HG02938 (cell line): ENCODE results near the gene TRERF1.
"Not testable (repeated sequence)": the region's sequence is repeated elsewhere in the genome, so short reads cannot be mapped to it uniquely, and the experiment has no call there.

Source experiments
- ATAC-seq: cut with Tn5 transposase; IDR thresholded peaks from one replicate; pipeline ENCODE4 v1.9.1; 2021; ENCODE audit warnings: mild to moderate bottlenecking, moderate library complexity; ENCODE audit not compliant: unreplicated experiment

TRERF1 gene

GRCh38 chr6:42202131-42202915 lies 249.4 kb downstream of the TRERF1 start:
- ATAC-seq: not testable (repeated sequence)

GRCh38 chr6:42201382-42201781 lies 250.3 kb downstream of the TRERF1 start:
- no peak for ATAC-seq

GRCh38 chr6:42200035-42200434 lies 251.7 kb downstream of the TRERF1 start:
- no peak for ATAC-seq

DNA sequence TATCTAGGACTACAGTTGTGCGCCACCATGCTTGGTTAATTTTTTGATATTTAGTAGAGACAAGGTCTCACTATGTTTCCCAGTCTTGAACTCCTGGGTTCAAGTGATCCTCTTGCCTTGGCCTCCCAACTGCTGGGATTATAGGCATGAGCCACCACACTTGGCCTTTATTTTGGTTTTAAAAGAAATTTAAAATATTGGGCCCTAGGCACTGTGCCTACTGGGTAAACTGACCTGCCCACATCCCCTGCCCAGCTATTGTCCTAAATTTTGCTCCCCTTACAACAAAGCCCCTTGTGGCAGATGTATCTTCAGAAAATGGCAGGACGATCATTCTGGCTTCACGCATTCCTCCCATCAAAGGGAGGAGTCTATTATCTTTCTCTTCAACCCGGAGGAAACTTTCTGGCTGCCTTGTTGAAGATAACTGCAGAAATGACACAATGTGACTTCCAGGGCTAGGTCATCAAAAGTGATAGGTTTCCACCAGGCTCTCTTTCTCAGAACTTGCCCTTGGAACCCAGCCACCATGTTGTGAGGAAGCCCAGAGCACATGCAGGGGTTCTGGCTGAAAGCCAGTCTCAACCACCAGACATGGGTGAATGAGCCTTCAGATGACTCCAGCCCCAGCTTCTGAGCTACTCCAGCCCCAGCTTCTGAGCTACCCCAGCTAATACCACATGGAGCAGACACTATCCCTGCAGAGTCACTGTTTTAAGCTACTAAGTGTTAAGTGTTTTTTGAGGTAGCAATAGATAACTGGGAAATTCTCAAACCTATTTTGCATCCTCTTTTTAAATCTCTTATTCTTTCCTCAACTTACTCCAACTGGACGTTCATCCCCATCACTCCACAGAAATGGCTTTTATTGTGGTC lies 252.4 kb downstream of the TRERF1 start:
- no peak for ATAC-seq

- ATAC-seq: no peak
Observed at GRCh38 chr6:42197555-42198362, 254.0 kb downstream of the TRERF1 start.

DNA sequence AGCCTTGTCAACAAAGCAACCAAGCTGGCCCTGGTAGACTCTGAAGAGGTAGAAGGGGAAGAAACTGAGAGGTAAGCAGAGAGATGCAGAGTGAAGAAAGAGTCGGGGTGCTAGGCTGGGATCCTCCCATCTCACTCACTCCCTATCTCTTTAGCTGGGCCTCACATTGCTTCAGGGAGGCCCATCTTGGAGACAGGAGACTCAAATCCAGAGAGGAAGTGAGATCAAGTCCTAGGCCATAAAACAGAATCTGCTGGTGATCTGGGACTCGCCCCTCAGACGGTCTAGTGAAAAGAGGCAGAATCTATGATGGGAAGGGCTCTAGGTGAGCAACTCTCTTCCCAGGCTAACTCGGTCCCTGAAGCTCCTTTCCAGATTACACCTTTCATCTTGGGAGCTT lies 256.3 kb downstream of the TRERF1 start:
- ATAC-seq: no peak

DNA sequence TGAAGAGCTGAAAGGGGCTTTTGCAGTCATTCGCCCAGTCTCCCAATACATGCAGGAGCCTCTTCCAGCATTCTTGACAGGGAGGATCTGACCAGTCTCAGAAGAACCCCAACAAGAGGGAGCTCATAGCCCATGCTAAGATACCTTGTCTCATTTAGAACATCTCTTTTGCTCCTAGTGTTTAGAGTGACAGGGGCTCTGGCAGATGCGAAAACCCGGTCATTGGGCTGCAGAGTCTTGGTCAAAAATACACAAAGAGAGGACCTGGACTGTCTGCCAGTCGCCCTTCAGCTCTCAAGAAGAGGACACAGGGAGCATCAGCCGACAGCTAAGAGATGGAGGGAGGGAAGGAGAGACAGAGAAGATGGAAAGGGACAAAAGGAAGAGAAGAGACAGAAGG lies 257.7 kb downstream of the TRERF1 start:
- ATAC-seq: no peak

DNA sequence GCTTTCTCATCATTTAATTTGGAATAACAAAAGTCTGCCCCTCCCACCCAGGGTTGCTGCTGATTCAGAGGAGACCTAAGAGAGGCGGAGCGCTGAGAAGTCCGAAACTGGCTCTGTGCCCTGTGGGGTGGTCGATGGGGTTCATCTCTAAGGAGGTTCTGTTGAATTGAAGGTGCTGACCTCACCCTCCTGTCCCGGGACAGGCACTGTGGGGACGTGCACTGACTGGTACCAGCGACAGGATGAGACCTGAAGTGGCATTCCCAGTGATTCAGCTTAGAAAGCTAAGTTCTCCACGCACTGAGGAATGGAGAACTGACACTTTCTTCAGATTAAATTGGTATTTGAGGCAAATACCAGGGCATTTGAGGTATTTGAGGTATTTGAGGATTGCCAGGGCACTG lies 258.2 kb downstream of the TRERF1 start:
- ATAC-seq: no peak

DNA sequence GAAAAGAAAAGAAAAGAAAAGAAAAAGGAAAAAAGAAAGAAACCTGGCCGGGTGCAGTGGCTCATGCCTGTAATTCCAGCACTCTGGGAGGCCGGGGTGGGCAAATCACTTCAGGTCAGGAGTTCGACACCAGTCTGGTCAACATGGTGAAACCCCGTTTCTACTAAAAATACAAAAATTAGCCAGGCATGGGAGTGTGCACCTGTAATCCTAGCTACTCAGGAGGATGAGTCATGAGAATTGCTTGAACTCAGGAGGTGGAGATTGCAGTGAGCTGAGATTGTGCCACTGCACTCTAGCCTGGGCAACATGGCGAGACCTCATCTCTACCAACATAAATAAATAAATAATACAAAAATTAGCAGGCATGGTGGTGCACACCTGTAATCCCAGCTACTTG lies 259.3 kb downstream of the TRERF1 start:
- ATAC-seq: not testable (repeated sequence)

DNA sequence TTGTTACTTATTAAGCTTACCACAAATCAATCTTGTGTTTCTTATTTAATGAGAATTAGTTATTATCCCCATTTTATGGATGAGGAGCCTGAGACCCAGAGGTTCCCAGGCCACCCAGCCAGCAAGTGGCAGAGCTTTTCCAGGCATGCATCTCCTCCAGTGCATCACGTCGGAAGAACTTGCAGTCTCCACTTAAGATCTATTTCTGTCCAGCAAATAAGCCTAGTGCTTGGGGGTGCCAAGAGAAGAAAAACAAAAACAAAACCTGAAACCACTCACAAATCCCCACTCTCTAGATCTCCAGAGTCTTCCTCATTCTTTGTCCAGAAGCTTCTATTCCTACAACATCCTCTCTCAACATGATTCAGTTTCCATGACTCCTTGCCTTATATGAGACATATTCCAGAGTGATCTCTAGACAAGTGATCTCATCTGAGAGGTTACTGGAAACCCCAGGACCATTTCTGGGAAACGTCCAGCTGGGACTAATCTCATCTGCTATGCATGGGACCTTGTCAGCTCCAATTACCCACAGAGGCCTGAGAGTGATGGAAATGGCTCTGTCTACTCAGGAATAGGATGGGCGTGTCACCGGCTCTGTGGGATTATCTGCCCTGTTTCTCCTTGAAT lies 261.1 kb downstream of the TRERF1 start:
- no peak for ATAC-seq

DNA sequence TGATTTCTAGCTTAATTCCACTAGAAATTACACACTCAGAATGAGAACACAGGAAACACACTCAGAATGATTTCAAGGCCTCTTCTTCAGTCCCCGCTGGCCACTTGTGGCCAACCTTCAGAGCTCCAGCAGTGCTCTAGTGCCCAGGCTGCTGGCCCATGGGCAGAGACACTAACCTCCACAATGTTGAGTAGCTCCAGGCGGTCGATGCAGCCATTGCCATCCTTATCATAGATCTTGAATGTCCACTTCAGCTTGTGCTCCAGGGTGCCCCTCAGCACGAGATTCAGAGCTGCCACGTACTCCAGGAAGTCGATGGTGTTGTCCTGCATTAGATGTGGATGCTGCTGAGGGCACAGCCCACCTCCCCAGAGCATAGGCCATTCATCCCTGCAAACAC lies 263.3 kb downstream of the TRERF1 start:
- no peak for ATAC-seq

DNA sequence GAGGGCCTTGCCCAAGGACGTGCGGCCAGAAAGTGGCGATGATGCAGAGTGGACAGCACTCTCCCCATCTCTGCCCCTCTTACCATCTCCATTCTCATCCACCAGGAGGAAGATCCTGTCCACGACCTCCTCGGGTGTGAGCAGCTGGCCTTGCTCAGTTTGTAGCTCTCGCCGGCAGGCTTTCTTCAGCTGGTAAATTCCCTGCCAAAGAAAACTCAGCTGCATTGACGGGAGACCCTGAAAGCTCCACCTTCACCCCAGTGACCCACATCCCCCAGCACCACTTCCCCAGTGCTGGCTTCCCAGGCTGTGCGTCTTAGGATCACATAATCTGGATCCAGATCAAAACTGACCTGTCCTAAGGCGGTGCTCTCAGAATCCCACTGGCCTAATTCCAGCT lies 266.1 kb downstream of the TRERF1 start:
- no peak for ATAC-seq

DNA sequence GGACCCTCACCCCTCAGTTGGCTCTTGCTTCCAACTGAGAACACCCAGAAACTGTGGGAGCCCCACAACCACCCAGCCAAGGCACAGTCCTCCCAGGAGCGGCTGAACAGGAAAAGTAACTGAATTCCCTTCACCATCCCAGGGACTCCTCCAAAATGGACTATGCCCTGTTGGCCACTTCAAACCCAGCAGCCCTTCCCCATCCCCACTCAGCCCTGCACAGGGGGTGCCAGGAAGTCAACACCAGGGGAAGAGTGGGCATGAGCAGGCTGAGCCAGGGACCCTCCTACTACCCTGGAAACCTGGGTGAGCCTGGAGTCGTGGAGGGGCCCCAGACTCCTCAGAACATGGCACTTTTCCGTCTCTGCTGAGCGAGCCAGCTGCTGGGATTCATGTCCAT lies 267.3 kb downstream of the TRERF1 start:
- no peak for ATAC-seq

- ATAC-seq: no peak
Observed at GRCh38 chr6:42182101-42182500, 269.6 kb downstream of the TRERF1 start.

GRCh38 chr6:42179945-42180313 lies 271.8 kb downstream of the TRERF1 start:
- no peak for ATAC-seq

- no peak for ATAC-seq
Observed at GRCh38 chr6:42179261-42179944, 272.3 kb downstream of the TRERF1 start.

DNA sequence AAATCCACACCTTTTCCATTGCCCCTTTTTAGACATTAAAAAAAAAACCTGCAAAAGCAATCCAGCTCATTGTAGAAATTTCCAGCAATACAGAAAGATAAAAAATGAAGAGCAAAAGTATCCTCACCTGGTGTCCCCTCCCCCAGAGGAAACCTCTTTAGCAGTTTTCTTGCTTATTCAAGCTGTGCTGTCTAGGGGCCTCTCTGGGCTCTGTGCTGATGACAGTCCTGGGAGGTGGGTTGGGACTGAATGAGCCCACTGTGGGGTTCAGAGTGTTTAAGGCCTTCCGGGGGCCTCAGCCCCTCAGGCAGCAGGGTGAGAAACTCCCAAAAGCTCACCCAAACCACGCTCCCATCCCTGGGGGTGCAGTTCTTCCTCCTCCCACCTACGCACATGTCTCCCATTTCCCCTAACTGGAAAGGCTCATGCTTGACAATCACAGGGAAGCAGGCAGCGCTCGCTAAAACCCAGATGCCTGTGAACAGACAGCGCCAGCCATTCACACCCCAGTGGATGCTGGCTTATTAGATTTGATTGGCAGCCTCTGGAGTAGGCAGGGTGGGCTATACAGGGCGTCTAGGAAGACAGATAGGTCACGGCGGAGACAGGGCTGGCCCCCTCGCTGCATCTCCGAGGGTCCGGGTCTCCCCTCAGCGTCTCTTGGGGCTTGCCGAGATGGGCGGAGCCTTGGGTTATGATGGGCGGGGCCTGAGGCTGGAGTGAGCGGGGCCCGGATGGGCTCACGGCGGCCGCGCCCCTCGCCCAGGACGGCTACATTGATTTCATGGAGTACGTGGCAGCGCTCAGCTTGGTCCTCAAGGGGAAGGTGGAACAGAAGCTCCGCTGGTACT lies 274.0 kb downstream of the TRERF1 start:
- no peak for ATAC-seq

DNA sequence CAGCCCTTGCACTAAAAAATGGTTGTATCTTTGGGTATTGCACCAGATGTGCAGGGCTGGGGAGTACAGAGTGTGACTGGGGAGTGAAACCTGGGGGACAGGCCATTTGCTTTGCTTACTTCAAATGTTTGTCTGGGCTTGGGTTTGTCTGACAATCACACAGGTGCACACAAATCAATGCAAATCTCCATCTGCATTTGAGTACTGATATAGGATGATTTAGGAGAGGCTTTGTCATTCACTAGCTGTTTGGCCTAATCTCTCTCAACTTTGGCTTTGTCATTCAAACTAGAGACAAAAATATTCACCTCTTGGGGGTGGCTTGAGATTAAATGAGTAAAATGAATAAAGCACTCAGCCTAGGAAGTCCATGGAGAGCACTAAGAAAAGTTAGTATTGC lies 274.7 kb downstream of the TRERF1 start:
- no peak for ATAC-seq

GRCh38 chr6:42175860-42176259 lies 275.9 kb downstream of the TRERF1 start:
- ATAC-seq: no peak
